Stimulated activated CD4-positive, alpha-beta T cell treated with anti-CD3 and anti-CD28 coated beads, Interleukin-4, amount 100 ng/mL, for 24 hours (primary cell): ENCODE measurements around the gene COL15A1.
"Not testable (repeated sequence)": the region's sequence is repeated elsewhere in the genome, so short reads cannot be mapped to it uniquely, and the experiment has no call there.

Experiments used
- DNase-seq: peaks from one replicate; pipeline ENCODE4 v3.0.0-alpha.2; 2020

COL15A1 gene

GRCh38 chr9:99095565-99095964 lies 151.9 kb downstream of the COL15A1 start:
- no peak for DNase-seq

- no peak for DNase-seq
Measured at GRCh38 chr9:99096409-99096808, 152.7 kb downstream of the COL15A1 start.

GRCh38 chr9:99099806-99100585 lies 156.3 kb downstream of the COL15A1 start:
- DNase-seq = not testable (repeated sequence)

GRCh38 chr9:99101271-99101670 lies 157.6 kb downstream of the COL15A1 start:
- DNase-seq = no peak

GRCh38 chr9:99101812-99102211 lies 158.1 kb downstream of the COL15A1 start:
- no peak for DNase-seq

- DNase-seq = no peak
Measured at GRCh38 chr9:99103054-99103895, 159.6 kb downstream of the COL15A1 start.

GRCh38 chr9:99103901-99104458 lies 160.3 kb downstream of the COL15A1 start:
- no peak for DNase-seq

- DNase-seq = peak; percentile 90
Measured at GRCh38 chr9:99104459-99105151, 160.9 kb downstream of the COL15A1 start, which contains the start of gene TGFBR1. Gene TGFBR1, plus strand, starts transcription at chr9:99105113. Its CDS starts 93 bp downstream, at chr9:99105206.

- peak; percentile 40 for DNase-seq
Measured at GRCh38 chr9:99105152-99106043, 161.7 kb downstream of the COL15A1 start.

GRCh38 chr9:99106044-99106375 lies 162.3 kb downstream of the COL15A1 start:
- DNase-seq = no peak

- no peak for DNase-seq
Measured at GRCh38 chr9:99107421-99107820, 163.7 kb downstream of the COL15A1 start.

- no peak for DNase-seq
Measured at GRCh38 chr9:99108131-99108530, 164.4 kb downstream of the COL15A1 start.

GRCh38 chr9:99109522-99109921 lies 165.8 kb downstream of the COL15A1 start:
- no peak for DNase-seq

- DNase-seq = peak; percentile 20
Measured at GRCh38 chr9:99112750-99113413, 169.2 kb downstream of the COL15A1 start.

GRCh38 chr9:99113414-99114048 lies 169.8 kb downstream of the COL15A1 start:
- DNase-seq = no peak

- DNase-seq = no peak
Measured at GRCh38 chr9:99114049-99114440, 170.3 kb downstream of the COL15A1 start.

GRCh38 chr9:99114846-99115500 lies 171.3 kb downstream of the COL15A1 start:
- DNase-seq = no peak

GRCh38 chr9:99116003-99116411 lies 172.3 kb downstream of the COL15A1 start:
- no peak for DNase-seq

GRCh38 chr9:99118782-99119466 lies 175.2 kb downstream of the COL15A1 start:
- DNase-seq = peak; percentile 44
